Embryonic facial prominence (tissue), 1 donor: Measurements from ENCODE around the gene PTPN7.

Experiments
- DNase-seq: peaks from one replicate; pipeline ENCODE4 v3.0.0-alpha.2; 2016; ENCODE audit errors: extremely low spot score

Gene PTPN7

GRCh38 chr1:202106340-202107254, 53.8 kb downstream of the PTPN7 start:
- no peak for DNase-seq

GRCh38 chr1:202105571-202106339, 54.6 kb downstream of the PTPN7 start:
- no peak for DNase-seq

GRCh38 chr1:202104073-202104472, 56.3 kb downstream of the PTPN7 start:
- DNase-seq, result no peak

- DNase-seq, result no peak
These were observed 59.2 kb downstream of the PTPN7 start for GRCh38 chr1:202101184-202101583.
